Ureter (tissue), 1 donor: ENCODE results near the gene BCL2. TPM values are rescaled to one million over a fixed set of nuclear protein-coding genes. Genes with fewer than 3 reads are reported as not detected.

Source experiments
- DNase-seq: peaks from one replicate; pipeline ENCODE4 v3.0.0-alpha.2; 2020; ENCODE audit warnings: low spot score
- total RNA-seq: library from RNA; stranded (reverse); gene quantifications from one replicate; pipeline ENCODE4 v1.2.4, GENCODE V29; 2023
- donor health status: DM: yes; HTN: yes; CAD: no.

Gene BCL2
- total RNA-seq, 1 donor from 2014 or later: 13.3 TPM

GRCh38 chr18:63140997-63141777 lies 178.4 kb downstream of the BCL2 start:
- no peak for DNase-seq

- DNase-seq: no peak
Measured at GRCh38 chr18:63140038-63140450, 179.5 kb downstream of the BCL2 start.

DNA sequence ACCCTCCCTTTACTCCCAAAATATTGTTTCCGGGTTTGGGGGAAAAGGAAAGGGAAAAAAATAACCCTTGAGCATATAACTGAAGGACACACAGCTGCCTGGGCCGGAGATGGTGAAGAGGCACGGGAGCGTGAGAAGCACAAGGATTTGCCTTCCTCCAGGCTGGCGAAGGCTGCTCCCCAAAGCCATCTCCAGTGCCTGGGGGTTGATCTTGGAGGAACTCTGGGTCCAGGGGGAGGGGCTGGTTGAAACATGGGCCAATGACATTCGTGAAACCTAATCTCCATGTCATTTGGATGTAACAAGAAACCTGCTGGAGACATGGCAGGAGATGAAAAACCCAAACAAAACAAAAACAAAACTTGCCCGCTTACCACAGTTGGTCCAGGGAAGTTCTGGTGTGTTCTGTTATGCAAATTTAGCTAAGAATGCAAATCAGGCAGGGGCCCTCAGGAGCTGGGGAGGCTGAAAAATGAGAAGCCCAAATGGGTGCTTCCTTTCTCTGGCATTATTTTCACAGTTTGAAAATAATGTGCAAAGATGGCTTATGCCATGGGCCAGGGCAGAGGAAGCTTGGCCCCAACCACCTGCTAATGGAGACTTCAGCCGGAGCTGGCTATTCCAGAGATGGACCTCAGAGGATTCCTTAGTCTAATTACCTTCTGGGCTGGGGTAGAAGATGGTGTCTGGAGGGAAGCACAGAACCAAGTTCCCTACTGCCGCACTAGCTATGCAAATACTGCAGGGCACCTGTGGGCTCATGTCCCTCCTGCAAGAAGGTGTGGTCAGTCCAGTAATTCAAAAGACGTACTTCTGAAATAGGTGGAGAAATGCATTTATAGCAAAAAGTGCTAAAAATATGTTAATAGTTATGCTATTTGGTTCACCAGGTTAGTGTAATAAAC lies 180.9 kb downstream of the BCL2 start:
- no peak for DNase-seq

- no peak for DNase-seq
Measured at GRCh38 chr18:63137999-63138435, 181.6 kb downstream of the BCL2 start.

- DNase-seq: no peak
Measured at GRCh38 chr18:63135101-63135500, 184.5 kb downstream of the BCL2 start.

- DNase-seq: no peak
Measured at GRCh38 chr18:63132819-63133200, 186.8 kb downstream of the BCL2 start.

DNA sequence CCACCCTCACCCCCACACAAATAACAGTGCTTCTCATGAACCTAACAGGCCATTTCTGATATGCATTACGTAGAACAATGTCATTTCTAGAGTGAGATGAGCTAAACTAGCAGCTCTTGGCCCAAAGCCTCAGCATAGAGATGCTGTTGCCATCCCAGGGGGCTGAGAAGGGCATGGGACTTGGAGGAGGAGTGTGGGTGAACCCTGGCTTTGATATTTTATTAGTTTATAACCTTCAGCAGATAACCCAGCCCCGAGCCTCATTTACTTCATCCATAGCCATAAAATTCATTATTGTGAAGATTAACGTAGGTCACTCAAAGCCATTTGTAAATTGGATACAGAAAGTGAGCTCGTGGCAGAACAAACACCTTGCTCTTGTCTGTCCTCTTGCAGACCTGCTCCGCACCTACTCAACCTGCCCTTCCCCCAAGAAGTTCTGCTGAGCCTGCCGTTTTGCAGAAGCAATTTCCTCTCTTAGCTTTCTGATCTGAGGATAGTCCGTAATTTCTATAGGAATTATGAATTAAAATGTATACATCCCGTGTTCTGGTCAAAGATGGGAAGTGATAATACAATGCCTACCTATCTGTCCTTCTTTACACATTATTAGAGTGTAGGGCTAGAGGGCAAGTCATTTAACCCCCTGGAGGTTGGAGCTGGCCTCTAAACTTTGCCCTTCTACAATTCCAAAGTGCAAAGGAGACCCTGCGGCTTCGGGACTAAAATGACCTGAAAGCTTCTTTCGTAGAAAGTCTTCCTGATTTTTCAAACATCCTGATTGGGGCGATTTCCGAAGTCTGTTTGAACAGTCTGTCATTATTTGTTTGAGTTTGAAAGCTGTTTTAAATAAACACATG lies 187.4 kb downstream of the BCL2 start:
- no peak for DNase-seq

GRCh38 chr18:63131106-63131958 lies 188.2 kb downstream of the BCL2 start:
- DNase-seq: peak; percentile 71

GRCh38 chr18:63130176-63130575 lies 189.4 kb downstream of the BCL2 start:
- DNase-seq: no peak

GRCh38 chr18:63128237-63128974 lies 191.2 kb downstream of the BCL2 start:
- no peak for DNase-seq

GRCh38 chr18:63126134-63127069 lies 193.2 kb downstream of the BCL2 start:
- DNase-seq: no peak

- DNase-seq: no peak
Measured at GRCh38 chr18:63120620-63121019, 198.9 kb downstream of the BCL2 start.

- DNase-seq: no peak
Measured at GRCh38 chr18:63119647-63120046, 199.9 kb downstream of the BCL2 start.

DNA sequence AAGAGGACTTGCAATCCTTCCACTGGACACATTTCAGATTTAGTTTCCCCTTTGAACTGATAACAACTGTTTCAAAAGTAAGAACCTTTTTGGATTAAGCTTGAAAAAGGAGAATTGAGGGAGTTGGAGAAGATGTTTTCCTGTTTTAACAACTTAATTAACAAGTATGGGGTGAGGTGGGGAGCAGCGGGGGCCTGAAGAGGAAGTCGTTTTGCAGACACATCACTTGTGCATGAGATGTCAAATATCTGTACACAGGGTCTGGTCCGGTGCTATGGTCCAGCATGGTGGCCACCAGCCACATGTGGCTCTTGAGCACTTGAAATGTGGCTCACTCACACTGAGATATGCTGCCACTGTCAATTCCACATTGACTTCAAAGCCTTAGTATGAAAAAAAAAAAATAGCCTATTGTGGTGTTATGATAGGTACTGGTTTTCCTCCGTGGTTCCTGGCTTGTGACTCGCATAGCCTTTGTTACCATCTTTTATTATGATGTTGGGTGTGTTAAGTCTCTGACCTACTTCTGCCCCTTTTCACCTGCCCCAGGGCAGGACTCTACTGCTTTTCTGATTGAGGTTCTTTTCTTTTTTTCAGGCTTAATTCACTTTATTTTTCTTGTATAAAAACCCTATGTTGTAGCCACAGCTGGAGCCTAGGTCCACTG lies 205.5 kb downstream of the BCL2 start:
- DNase-seq: no peak

DNA sequence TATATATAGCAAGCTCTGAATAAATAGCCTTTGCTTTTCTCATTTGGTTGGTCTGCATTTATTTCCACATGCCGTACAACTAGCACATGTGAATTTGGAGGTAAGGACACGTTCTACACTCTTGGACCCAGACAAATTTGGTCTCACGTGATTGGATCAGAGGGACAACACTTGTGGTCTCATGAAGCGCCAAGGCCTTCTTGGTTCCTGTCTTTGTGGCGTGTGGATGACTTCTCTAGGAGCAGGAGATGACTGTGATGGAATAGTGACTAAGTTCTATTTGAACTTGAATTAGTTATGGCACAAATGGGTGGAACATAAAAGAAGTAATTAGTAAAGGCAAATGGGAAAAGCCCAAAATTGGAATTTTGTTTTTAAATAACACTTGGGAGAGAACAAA lies 206.9 kb downstream of the BCL2 start:
- no peak for DNase-seq

DNA sequence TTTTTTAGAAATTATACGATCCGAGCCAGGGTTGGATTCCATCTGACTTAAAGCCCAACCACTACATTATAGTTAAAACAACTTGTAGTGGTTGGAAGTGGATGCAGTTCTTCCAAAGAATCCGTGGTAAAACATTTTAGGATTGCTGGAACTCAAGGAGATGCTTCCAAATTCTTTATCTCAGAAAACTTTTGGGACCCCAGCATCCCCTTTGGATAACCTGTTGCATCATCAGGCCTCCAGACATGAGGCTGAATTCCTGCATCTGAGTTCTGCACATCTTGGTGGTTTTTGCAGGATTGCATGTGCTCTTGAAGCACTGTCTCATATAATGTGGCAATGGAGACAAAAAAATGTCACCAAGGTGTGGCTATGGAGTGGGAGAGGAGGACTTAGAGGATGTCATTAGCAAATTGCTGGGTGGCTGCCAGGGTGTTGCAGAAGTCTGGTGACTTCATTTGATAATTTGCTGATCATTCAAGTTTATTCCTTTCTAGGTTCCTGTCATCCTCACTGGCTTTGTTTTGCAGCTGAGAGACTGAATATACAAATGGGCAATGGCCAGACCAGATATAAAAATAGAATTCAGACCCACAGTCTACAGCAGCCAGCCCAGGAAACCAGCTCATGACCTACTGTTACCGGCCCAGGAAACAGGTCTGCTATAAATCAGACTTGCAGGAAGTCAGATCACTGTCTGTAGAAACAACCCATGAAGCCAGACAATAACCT lies 207.7 kb downstream of the BCL2 start:
- no peak for DNase-seq

- DNase-seq: no peak
Measured at GRCh38 chr18:63109802-63110201, 209.8 kb downstream of the BCL2 start.

DNA sequence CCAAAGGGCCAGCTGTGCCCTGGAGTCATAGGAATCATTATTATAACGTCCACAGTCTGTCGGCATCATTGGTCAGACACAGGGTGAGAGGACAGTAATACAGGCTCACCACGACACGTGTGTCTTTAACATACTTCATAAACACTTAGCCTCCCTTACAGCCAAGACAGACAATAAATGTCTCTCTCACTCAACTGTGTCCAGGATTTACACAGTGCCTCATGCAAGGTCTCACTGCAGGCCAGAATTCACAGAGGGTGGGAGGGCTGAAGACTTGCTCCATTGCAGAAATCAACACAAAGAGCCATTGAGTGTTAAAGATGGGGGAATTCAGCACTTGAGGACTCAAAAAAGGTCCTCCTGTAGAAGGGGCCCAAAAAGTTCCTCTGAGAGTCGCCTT lies 210.5 kb downstream of the BCL2 start:
- no peak for DNase-seq
